NCI-H524 treated with DMSO at 0.1 percent for 48 hours (cell line): ENCODE measurements around the gene TBCA.

Experiments
- DNase-seq: peaks from one replicate; lab custom pipeline; 2025; lab: John Stamatoyannopoulos, UW

The TBCA gene

DNA sequence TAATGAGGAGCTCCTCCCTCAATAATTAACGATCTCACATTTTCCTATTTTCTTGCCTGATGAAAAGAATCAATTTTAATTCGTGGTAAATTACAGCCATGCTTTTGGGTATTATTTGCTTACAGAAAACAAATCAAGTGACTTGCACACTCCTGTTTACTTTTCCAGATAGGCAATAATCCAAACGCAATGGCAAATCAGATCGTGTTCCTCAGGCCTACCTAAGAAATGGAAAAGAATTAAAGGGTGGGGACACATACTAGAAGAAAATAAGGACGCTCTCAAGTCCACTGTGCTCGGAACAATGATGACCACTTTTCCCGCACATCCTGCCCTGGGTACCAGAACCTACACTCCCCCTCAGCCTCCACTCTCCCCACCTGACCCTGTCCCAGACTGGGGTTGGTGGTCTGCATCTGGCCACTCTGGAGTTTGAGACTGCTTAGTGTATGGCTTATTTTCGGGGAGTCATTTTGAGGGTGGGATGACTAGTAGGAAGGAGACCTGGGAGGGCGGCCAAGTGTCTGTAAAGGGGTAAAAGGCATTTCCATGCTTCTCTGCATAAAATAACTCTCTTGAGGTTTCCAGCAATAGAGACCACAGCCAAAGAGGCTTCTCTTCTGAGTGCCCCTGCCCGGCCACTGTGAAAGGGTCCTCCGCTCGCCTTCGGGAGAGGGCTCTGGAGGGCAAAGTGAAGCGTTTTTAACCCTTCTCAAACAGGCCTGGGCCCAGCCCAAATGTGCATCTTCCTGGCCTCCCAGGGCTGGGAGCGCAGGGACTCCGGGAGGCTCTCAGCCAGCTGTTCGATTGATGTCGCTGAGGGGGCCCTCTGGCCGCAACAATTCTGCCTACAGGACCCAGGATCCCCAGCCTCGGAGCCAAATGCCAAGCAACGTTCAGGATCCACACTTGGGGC is 133.1 kb downstream of the TBCA start:
- no peak for DNase-seq

DNA sequence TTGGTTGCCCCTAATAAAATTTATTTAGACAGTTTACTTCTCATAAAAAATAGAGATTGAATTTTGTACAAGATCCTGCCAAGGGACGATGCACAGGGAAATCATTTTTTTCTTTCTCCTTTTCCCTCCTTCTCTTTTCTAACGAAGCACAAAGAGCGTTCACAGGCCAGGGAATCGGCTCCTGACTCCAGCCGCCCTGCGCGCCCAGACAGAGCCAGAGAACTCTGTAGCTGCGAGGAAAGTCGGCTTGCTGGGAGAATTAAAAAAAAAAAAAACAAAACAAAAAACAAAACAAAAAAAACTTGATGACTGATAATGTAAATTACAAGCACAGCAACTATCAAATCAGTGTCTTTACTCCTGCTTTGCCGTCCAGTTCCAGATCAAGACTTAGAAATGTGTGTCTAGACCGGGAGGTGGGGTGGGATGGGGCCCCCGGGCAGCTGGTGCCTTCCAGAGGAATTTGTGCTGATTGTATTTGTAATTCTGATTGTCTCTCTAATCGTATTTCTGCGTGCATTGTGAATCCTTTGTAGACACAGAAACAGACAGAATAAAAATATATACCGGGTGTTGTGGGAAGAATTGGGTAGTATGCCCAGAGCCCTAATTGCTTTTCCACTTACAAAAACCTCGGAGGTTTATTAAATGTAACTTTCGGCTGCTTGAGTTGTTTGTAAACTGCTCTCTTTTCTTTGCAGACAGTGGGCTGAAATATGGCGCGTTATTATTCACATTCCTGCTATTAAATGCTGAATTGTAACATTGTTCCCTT is 134.0 kb downstream of the TBCA start:
- no peak for DNase-seq

DNA sequence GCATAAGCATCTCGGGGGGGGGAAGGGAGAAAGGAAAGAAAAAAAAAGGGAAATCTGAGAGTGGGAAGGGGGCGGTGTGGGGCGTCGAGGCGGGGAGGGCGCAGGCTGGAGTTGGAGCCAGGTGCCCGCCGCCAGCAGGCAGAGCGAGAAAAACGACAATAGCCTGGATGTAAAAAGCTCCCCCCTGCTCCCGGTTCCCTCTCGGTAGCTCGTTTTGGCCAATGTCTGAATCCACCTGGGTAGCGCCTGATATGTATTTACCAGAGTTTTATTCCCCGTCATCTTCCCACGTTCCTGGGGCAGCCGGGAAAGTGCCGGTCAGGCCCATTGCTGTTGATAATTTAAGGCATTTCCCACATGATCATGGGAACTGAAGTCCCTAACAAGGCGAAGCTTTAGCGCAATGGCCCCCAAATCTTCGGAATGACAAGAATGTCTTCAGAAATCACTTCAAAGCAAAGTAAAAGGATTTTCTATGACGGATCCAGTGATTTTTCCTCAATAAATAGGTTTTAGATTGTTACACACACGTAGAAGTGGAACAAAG is 134.7 kb downstream of the TBCA start:
- no peak for DNase-seq
